ENCODE data around the gene UHRF1.
"Not testable (repeated sequence)": the region's sequence is repeated elsewhere in the genome, so short reads cannot be mapped to it uniquely, and the experiment has no call there.

UHRF1 gene

GRCh38 chr19:4909156-4909896 lies at the start of gene UHRF1:
TSS of gene UHRF1 (plus strand) at chr19:4909501. CDS start at chr19:4910886, 1,385 bp downstream.
- DNase-seq (ENCODE audit: low read depth) = no peak

GRCh38 chr19:4859697-4860096 lies 49.6 kb upstream of the UHRF1 start:
- no peak for DNase-seq (ENCODE audit: low read depth)

GRCh38 chr19:4861147-4861546 lies 48.2 kb upstream of the UHRF1 start:
- DNase-seq (ENCODE audit: low read depth) = no peak

- peak; percentile 58 for DNase-seq (ENCODE audit: low read depth)
These were observed 42.5 kb upstream of the UHRF1 start for GRCh38 chr19:4866595-4867424.

- DNase-seq (ENCODE audit: low read depth) = peak; percentile 85
These were observed 41.6 kb upstream of the UHRF1 start, which contains the start of gene PLIN3 for GRCh38 chr19:4867534-4868285. TSS of gene PLIN3 (minus strand) at chr19:4867667. CDS start at chr19:4861394, 6,273 bp downstream.

GRCh38 chr19:4868286-4868834 lies 40.9 kb upstream of the UHRF1 start:
- no peak for DNase-seq (ENCODE audit: low read depth)

- no peak for DNase-seq (ENCODE audit: low read depth)
These were observed 39.1 kb upstream of the UHRF1 start for GRCh38 chr19:4870025-4870700.

GRCh38 chr19:4871711-4872110 lies 37.6 kb upstream of the UHRF1 start:
- no peak for DNase-seq (ENCODE audit: low read depth)

GRCh38 chr19:4873930-4874329 lies 35.4 kb upstream of the UHRF1 start:
- no peak for DNase-seq (ENCODE audit: low read depth)

- no peak for DNase-seq (ENCODE audit: low read depth)
These were observed 31.4 kb upstream of the UHRF1 start for GRCh38 chr19:4877753-4878490.

- no peak for DNase-seq (ENCODE audit: low read depth)
These were observed 30.8 kb upstream of the UHRF1 start for GRCh38 chr19:4878491-4878968.

GRCh38 chr19:4879041-4879440 lies 30.3 kb upstream of the UHRF1 start:
- DNase-seq (ENCODE audit: low read depth) = no peak

- not testable (repeated sequence) for DNase-seq (ENCODE audit: low read depth)
These were observed 26.4 kb upstream of the UHRF1 start for GRCh38 chr19:4882874-4883273.

- not testable (repeated sequence) for DNase-seq (ENCODE audit: low read depth)
These were observed 24.3 kb upstream of the UHRF1 start for GRCh38 chr19:4884993-4885392.

GRCh38 chr19:4887803-4888202 lies 21.5 kb upstream of the UHRF1 start:
- DNase-seq (ENCODE audit: low read depth) = not testable (repeated sequence)

- DNase-seq (ENCODE audit: low read depth) = no peak
These were observed 20.1 kb upstream of the UHRF1 start for GRCh38 chr19:4889034-4889815.

GRCh38 chr19:4891066-4891465 lies 18.2 kb upstream of the UHRF1 start:
- DNase-seq (ENCODE audit: low read depth) = no peak

- not testable (repeated sequence) for DNase-seq (ENCODE audit: low read depth)
These were observed 16.3 kb upstream of the UHRF1 start for GRCh38 chr19:4892962-4893361.

GRCh38 chr19:4896372-4896771 lies 12.9 kb upstream of the UHRF1 start:
- no peak for DNase-seq (ENCODE audit: low read depth)

GRCh38 chr19:4897146-4897545 lies 12.2 kb upstream of the UHRF1 start:
- no peak for DNase-seq (ENCODE audit: low read depth)
